WTC11 (cell line): ENCODE data around the gene PTPN21.

Experiments
- ATF1 ChIP-seq: sonication (generic); formaldehyde crosslinking; IDR thresholded peaks from 2 replicates; pipeline ENCODE4 v1.8.1; 2023; ENCODE audit warnings: mild to moderate bottlenecking, moderate library complexity, missing genetic modification reagents
- ATF6 ChIP-seq: sonication (generic); formaldehyde crosslinking; IDR thresholded peaks from 2 replicates; pipeline ENCODE4 v1.8.1; 2023; ENCODE audit warnings: mild to moderate bottlenecking, missing genetic modification reagents
- ESRRA ChIP-seq: sonication (generic); formaldehyde crosslinking; IDR thresholded peaks from 2 replicates; pipeline ENCODE4 v1.8.1; 2022; ENCODE audit warnings: mild to moderate bottlenecking, missing genetic modification reagents, borderline replicate concordance
- JUN ChIP-seq: sonication (generic); formaldehyde crosslinking; IDR thresholded peaks from 2 replicates; pipeline ENCODE4 v1.8.0; 2023; ENCODE audit warnings: mild to moderate bottlenecking, missing genetic modification reagents
- MYBL2 ChIP-seq: sonication (generic); formaldehyde crosslinking; IDR thresholded peaks from 2 replicates; pipeline ENCODE4 v1.8.1; 2023; ENCODE audit warnings: mild to moderate bottlenecking, moderate library complexity, missing genetic modification reagents
- NR2C2 ChIP-seq: sonication (generic); formaldehyde crosslinking; IDR thresholded peaks from 2 replicates; pipeline ENCODE4 v1.8.0; 2022; ENCODE audit warnings: mild to moderate bottlenecking, missing genetic modification reagents
- RELA ChIP-seq: sonication (generic); formaldehyde crosslinking; IDR thresholded peaks from 2 replicates; pipeline ENCODE4 v1.8.1; 2022; ENCODE audit warnings: missing genetic modification reagents, mild to moderate bottlenecking, borderline replicate concordance
- TP53 ChIP-seq: sonication (generic); formaldehyde crosslinking; IDR thresholded peaks from 2 replicates; pipeline ENCODE4 v1.8.1; 2023; ENCODE audit warnings: mild to moderate bottlenecking, missing genetic modification reagents
- TF ChIP-seq, protein P1 (sequence below): fragments of 200-600 bp; IDR thresholded peaks from 2 replicates; pipeline ENCODE4 v1.8.0; 2022; ENCODE audit warnings: antibody characterized with exemption
- TF ChIP-seq, protein P2 (sequence below): sonication (generic); formaldehyde crosslinking; conservative IDR thresholded peaks from 2 replicates; pipeline ENCODE4 v1.8.1; 2022; ENCODE audit warnings: mild to moderate bottlenecking, missing genetic modification reagents

DNA sequence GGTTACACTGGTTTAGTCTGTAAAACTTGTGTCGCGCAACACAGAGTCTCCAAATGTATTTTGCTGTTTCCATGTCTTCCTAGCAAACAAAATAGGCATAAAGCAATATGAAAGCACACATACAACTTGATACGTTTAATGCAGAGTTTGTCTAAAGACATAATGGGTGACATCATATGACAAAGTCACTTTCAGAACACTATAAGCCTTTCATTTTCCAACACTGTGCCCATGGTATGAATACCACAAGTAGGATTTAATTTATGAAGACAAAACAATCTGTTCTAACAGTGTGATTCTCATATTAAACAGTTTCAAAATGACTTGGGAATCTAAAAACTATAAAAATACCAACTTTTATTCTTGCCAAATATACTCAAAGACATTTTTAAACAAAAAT lies 58.4 kb downstream of the PTPN21 start:
- TF ChIP-seq NR2C2 (CRISPR knock-in tag) (no peak), TP53 (CRISPR knock-in tag) (no peak), ATF1 (CRISPR knock-in tag) (no peak), ATF6 (CRISPR knock-in tag) (no peak), ESRRA (CRISPR knock-in tag) (no peak), RELA (CRISPR knock-in tag) (no peak), JUN (CRISPR knock-in tag) (no peak), MYBL2 (CRISPR knock-in tag) (no peak)
- TF ChIP-seq, protein P1, sequence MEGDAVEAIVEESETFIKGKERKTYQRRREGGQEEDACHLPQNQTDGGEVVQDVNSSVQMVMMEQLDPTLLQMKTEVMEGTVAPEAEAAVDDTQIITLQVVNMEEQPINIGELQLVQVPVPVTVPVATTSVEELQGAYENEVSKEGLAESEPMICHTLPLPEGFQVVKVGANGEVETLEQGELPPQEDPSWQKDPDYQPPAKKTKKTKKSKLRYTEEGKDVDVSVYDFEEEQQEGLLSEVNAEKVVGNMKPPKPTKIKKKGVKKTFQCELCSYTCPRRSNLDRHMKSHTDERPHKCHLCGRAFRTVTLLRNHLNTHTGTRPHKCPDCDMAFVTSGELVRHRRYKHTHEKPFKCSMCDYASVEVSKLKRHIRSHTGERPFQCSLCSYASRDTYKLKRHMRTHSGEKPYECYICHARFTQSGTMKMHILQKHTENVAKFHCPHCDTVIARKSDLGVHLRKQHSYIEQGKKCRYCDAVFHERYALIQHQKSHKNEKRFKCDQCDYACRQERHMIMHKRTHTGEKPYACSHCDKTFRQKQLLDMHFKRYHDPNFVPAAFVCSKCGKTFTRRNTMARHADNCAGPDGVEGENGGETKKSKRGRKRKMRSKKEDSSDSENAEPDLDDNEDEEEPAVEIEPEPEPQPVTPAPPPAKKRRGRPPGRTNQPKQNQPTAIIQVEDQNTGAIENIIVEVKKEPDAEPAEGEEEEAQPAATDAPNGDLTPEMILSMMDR, result no peak
- TF ChIP-seq, protein P2, sequence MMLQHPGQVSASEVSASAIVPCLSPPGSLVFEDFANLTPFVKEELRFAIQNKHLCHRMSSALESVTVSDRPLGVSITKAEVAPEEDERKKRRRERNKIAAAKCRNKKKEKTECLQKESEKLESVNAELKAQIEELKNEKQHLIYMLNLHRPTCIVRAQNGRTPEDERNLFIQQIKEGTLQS (CRISPR knock-in tag), result no peak
